Calu3 (cell line): ENCODE results near the gene ZNF600. TPM values are rescaled to one million over a fixed set of nuclear protein-coding genes. Genes with fewer than 3 reads are reported as not detected.
"Not testable (repeated sequence)": the region's sequence is repeated elsewhere in the genome, so short reads cannot be mapped to it uniquely, and the experiment has no call there.

Source experiments
- BruUV-seq: library from RNA; stranded (reverse); fragments of 400-500 nt; replicated peaks from 2 replicates; lab custom pipeline; 2021; lab: Mats Ljungman, UMichigan
- CTCF ChIA-PET: fragments of 300-600 bp; sonication (Branson Sonifier 250); formaldehyde crosslinking; loops from one replicate; lab custom pipeline; 2022; ENCODE audit warnings: antibody characterized with exemption; lab: Charles Lee
- DNase-seq: peaks from one replicate; pipeline ENCODE4 v3.0.0; 2022
- H3K27ac Mint-ChIP-seq: one replicate; pipeline ENCODE4 v1.8.0; 2022; ENCODE audit warnings: mixed read lengths; ENCODE audit not compliant: unreplicated experiment
- H3K27me3 Mint-ChIP-seq: one replicate; pipeline ENCODE4 v1.8.0; 2022; ENCODE audit warnings: mixed read lengths; ENCODE audit not compliant: unreplicated experiment
- H3K36me3 Mint-ChIP-seq: one replicate; pipeline ENCODE4 v1.8.0; 2022; ENCODE audit warnings: mild to moderate bottlenecking, moderate library complexity, mixed read lengths; ENCODE audit not compliant: insufficient read depth, unreplicated experiment
- H3K4me1 Mint-ChIP-seq: one replicate; pipeline ENCODE4 v1.8.0; 2022; ENCODE audit warnings: mild to moderate bottlenecking, low read depth, mixed read lengths; ENCODE audit not compliant: unreplicated experiment
- H3K4me3 Mint-ChIP-seq: one replicate; pipeline ENCODE4 v1.8.0; 2022; ENCODE audit warnings: mild to moderate bottlenecking, low read depth, moderate library complexity, mixed read lengths; ENCODE audit not compliant: unreplicated experiment
- H3K9me3 Mint-ChIP-seq: one replicate; pipeline ENCODE4 v1.8.0; 2022; ENCODE audit warnings: low read depth, mixed read lengths; ENCODE audit not compliant: unreplicated experiment
- intact Hi-C: fragments of 100-400 bp; cut with micrococcal nuclease; formaldehyde crosslinking; loops from one replicate; pipeline ENCODE4 v1.10.0; 2022; ENCODE audit not compliant: unreplicated experiment
- total RNA-seq: library from RNA; stranded (reverse); gene quantifications from 2 replicates; pipeline ENCODE4 v1.2.3, GENCODE V29; 2022
- TF ChIP-seq, protein P1 (sequence below): fragments of 200-600 bp; IDR thresholded peaks from one replicate; pipeline ENCODE4 v1.8.0; 2022; ENCODE audit warnings: antibody characterized with exemption; ENCODE audit not compliant: unreplicated experiment

Gene ZNF600
- total RNA-seq, 1 experiment from 2014 or later = 23.4 TPM

DNA sequence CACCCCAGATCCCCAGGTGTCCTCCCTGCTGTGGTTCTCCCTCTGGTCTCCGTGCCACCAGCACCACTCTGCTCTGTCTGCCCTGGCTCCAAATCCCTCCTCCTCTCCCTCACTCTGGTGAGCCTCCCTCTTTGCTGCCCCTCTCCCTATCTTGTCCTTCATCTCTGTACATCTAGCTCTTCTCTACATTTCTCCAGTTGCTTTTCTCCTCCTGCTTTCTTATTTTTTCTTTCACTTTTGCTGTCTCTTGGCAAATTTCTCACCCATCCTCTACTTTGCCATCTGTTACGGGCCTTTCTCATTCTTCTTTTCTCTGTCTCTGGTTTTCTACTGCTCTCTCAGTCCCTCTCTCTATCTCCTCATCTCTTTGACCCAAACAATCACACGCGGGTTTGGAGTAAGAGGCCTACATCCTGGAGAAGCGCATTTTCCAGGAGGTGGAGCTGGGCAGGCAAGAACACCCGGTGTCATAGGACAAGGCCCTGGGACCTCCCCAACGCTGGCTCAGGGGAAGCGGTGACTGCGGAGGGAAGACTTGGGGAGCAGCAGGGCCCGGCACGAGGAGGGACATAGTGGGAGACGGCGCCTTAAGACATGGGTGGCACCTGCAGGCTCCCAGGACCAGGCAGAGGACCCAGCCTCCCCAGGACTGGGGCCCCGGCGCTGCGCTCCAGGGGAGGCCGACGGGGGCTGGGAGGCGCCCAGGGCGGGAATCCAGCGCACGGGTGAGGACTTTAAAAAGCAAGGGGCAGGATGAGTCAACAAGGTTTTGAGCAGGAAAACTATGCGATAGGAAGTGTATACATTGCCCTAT lies 61.7 kb downstream of the ZNF600 start:
- no TSS peak for BruUV-seq
- TF ChIP-seq, protein P1, sequence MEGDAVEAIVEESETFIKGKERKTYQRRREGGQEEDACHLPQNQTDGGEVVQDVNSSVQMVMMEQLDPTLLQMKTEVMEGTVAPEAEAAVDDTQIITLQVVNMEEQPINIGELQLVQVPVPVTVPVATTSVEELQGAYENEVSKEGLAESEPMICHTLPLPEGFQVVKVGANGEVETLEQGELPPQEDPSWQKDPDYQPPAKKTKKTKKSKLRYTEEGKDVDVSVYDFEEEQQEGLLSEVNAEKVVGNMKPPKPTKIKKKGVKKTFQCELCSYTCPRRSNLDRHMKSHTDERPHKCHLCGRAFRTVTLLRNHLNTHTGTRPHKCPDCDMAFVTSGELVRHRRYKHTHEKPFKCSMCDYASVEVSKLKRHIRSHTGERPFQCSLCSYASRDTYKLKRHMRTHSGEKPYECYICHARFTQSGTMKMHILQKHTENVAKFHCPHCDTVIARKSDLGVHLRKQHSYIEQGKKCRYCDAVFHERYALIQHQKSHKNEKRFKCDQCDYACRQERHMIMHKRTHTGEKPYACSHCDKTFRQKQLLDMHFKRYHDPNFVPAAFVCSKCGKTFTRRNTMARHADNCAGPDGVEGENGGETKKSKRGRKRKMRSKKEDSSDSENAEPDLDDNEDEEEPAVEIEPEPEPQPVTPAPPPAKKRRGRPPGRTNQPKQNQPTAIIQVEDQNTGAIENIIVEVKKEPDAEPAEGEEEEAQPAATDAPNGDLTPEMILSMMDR = no peak
- no peak for DNase-seq
- Mint-ChIP-seq H3K27me3 (no peaks in the 10 kb centered on the region), H3K9me3 (peaks cover 15% of the 10 kb centered on the region), H3K36me3 (peaks cover 11% of the 10 kb centered on the region), H3K4me1 (no peaks in the 10 kb centered on the region), H3K27ac (no peak overlapping the region), H3K4me3 (no peak overlapping the region)
- intact Hi-C loops = no loop called here
- CTCF ChIA-PET = interaction anchor here (0.5 kb wide), 1 partner anchor 212 kb away, joined by 3 read pairs; no protein-coding TSS in a partner anchor

DNA sequence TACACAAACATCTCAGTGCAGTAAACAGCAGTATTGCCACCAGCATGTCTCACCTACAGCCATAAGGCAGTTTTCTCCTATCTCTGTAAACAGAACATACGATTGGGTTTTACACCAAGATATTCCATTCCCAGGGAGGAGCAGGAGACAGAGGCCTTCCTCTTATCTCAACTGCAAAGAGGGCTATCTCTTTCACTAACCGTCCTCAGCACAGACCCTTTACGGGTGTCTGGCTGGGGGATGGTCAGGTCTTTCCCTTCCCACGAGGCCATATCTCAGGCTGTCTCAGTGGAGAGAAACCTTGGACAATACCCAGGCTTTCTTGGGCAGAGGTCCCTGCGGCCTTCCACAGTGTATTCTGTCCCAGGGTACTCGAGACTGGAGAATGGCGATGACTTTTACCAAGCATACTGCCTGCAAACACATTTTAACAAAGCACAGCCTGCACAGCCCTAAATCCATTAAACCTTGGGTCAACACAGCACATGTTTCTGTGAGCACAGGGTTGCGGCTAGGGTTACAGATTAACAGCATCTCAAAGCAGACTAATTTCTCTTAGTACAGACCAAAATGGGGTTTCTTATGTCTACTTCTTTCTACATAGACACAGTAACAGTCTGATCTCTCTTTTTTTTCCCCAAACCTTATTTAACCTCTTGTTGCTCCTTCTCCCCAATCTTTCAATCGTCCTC lies 62.5 kb downstream of the ZNF600 start:
- H3K27me3 Mint-ChIP-seq, DNase-seq, intact Hi-C loops, H3K27ac Mint-ChIP-seq, H3K4me1 Mint-ChIP-seq, CTCF ChIA-PET, BruUV-seq, H3K4me3 Mint-ChIP-seq: not testable (repeated sequence)
- H3K36me3 Mint-ChIP-seq = peaks cover 11% of the 10 kb centered on the region
- peaks cover 19% of the 10 kb centered on the region for H3K9me3 Mint-ChIP-seq

DNA sequence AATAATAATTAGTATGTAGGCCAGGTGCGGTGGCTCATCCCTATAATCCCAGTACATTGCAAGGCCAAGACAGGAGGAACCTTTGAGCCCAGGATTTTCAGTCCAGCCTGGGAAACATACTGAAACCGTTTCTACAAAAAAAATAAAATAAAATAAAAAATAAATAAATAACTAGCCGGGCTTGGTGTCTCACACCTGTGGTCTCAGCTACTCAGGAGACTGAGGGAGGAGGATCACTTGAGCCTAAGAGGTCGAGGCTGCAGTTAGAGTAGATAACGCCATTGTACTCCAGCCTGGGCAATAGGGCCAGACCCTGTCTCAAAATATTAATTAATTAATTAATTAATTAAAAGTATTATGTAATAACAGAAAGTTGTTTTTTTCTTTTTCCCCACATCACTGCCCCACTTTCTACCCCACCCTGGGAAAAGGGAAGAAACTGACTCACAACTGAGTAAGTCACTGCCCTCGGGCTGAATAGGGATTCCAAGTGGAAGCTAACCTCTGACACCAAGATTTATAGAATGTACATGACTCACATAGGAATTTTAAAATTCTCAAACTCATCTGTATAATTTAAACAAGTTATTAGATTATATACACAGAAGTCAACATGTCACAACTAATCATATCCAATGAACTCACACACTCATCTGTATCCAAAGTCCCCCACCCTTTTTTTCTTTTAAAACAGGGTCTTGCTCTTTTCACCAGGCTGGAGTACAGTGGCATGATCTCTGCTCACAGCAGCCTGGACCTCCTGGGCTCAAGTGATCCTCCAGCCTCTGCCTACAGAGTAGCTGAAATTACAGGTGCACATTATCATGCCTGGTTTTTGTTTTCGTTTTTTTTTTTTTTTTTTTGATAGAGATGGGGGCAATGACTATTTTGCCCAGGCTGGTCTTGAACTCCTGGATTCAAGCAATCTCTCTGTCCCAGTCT lies 64.3 kb downstream of the ZNF600 start:
- Mint-ChIP-seq H3K27me3 (no peaks in the 10 kb centered on the region), H3K9me3 (peaks cover 21% of the 10 kb centered on the region), H3K4me3 (no peak overlapping the region), H3K36me3 (peaks cover 14% of the 10 kb centered on the region), H3K4me1 (no peaks in the 10 kb centered on the region), H3K27ac (no peak overlapping the region)
- no peak for DNase-seq
- TF ChIP-seq, protein P1 = no peak
- CTCF ChIA-PET = interaction anchor here (0.7 kb wide), 1 partner anchor 56 kb away, joined by 4 read pairs; no protein-coding TSS in a partner anchor
- no TSS peak for BruUV-seq
- intact Hi-C loops = no loop called here

DNA sequence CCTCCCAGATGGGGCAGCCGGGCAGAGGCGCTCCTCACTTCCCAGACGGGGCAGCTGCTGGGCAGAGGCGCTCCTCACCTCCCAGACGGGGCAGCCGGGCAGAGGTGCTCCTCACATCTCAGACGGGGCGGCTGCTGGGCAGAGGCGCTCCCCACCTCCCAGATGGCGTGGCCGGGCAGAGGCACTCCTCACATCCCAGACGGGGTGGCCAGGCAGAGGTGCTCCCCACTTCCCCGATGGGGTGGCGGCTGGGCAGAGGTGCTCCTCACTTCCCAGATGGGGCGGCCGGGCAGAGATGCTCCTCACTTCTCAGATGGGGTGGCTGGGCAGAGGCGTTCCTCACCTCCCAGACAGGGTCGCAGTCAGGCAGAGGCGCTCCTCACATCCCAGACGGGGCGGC lies 66.0 kb downstream of the ZNF600 start:
- H3K27ac Mint-ChIP-seq, CTCF ChIA-PET, H3K4me3 Mint-ChIP-seq, BruUV-seq, H3K27me3 Mint-ChIP-seq, H3K4me1 Mint-ChIP-seq, DNase-seq, intact Hi-C loops: not testable (repeated sequence)
- H3K36me3 Mint-ChIP-seq = peaks cover 14% of the 10 kb centered on the region
- peaks cover 25% of the 10 kb centered on the region for H3K9me3 Mint-ChIP-seq

DNA sequence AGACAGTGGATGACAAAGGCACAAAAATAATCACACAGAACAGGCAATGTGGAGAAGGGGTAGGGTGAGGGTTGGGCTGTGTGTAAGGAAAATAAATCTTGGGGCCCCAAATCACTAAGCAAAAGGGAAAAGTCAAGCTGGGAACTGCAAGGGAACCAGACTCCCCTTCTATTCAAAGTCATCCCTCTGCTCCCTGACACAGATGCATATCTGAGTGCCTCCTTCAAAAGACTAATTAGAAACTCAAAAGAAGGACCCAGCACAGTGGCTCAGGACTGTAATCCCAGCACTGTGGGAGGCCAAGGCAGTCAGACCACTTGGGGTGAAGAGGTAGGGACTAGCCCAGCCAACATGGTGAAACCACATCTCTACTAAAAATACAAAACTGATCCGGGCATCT lies 70.1 kb downstream of the ZNF600 start:
- H3K4me3 Mint-ChIP-seq = no peak overlapping the region
- no peak for DNase-seq
- peaks cover 22% of the 10 kb centered on the region for H3K9me3 Mint-ChIP-seq
- CTCF ChIA-PET = no interaction called here
- no peaks in the 10 kb centered on the region for H3K4me1 Mint-ChIP-seq
- no peaks in the 10 kb centered on the region for H3K27me3 Mint-ChIP-seq
- TF ChIP-seq, protein P1 = no peak
- intact Hi-C loops = no loop called here
- BruUV-seq = no TSS peak
- peaks cover 14% of the 10 kb centered on the region for H3K36me3 Mint-ChIP-seq
- H3K27ac Mint-ChIP-seq = no peak overlapping the region

DNA sequence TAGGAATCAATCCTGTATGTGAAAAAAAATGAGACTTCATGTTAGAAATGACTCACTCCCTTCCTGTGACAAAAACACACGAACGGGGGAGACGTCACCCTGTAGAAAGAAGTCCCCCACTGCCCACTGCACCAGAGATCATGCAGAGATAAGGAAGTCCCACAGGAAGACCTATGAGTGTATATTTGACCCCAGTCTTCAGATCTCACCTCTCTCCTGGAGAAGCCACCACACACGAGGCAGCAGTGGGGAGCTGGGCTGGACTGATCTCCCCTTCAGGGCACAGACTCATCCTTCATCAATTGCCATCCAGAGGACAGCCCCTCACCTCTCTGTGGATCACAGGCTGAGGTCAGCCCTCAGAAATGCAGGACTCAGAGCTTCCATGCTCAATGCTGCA lies 70.7 kb downstream of the ZNF600 start:
- H3K36me3 Mint-ChIP-seq = peaks cover 19% of the 10 kb centered on the region
- H3K27ac Mint-ChIP-seq, intact Hi-C loops: not testable (repeated sequence)

DNA sequence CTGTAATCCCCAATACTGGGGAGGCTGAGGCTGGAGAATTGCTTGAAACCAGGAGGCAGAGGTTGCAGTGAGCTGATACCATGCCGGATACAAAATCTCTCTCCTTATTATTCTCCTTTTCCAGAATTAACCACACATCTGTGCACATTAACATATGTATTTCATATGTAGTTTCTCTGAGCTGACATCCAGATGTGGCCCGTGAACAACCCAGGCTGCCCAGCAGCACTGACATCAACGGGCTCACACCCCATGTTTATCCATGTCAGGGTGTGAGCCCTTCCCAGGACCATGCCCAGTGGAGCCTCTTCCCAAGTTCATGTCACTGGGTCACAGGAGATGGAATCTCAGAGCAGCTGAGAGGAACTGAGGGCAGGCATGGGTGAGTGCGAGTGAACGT lies 71.3 kb downstream of the ZNF600 start:
- H3K4me3 Mint-ChIP-seq, H3K4me1 Mint-ChIP-seq, BruUV-seq, H3K27ac Mint-ChIP-seq, intact Hi-C loops, H3K27me3 Mint-ChIP-seq, DNase-seq, CTCF ChIA-PET: not testable (repeated sequence)
- Mint-ChIP-seq H3K9me3 (peaks cover 26% of the 10 kb centered on the region), H3K36me3 (peaks cover 25% of the 10 kb centered on the region)

More for the DNA sequence above, 70.7 kb downstream of the ZNF600 start:
- H3K4me1 Mint-ChIP-seq, H3K4me3 Mint-ChIP-seq, BruUV-seq, DNase-seq, CTCF ChIA-PET, H3K27me3 Mint-ChIP-seq: not testable (repeated sequence)
- peaks cover 26% of the 10 kb centered on the region for H3K9me3 Mint-ChIP-seq
